ENCODE data around the gene MRM1. TPM values are rescaled to one million over a fixed set of nuclear protein-coding genes. Genes with fewer than 3 reads are reported as not detected.
A peak's percentile ranks its signal among the peaks of the same experiment; 100 is the strongest.

Gene MRM1
- total RNA-seq, 1 donor from 2014 or later: 9.7 TPM

GRCh38 chr17:36592316-36592715, 9.1 kb upstream of the MRM1 start:
- peaks cover 4% of the 10 kb centered on the region for H3K9me3 Mint-ChIP-seq
- peaks cover 27% of the 10 kb centered on the region for H3K4me1 Mint-ChIP-seq (ENCODE audit: unreplicated experiment)
- peak; percentile 73 for DNase-seq (ENCODE audit: extremely low spot score, unreplicated experiment)
- H3K27me3 Mint-ChIP-seq: no peaks in the 10 kb centered on the region
- peak overlapping the region; percentile 99 for H3K27ac Mint-ChIP-seq
- H3K36me3 Mint-ChIP-seq: peaks cover 10% of the 10 kb centered on the region
- peak overlapping the region; percentile 89 for H3K4me3 Mint-ChIP-seq
- no peak for TF ChIP-seq CTCF (conservative IDR thresholded peaks at IDR 0.05)

GRCh38 chr17:36592716-36593321, 8.6 kb upstream of the MRM1 start:
- peak overlapping the region; percentile 89 for H3K4me3 Mint-ChIP-seq
- peak overlapping the region; percentile 99 for H3K27ac Mint-ChIP-seq
- peaks cover 4% of the 10 kb centered on the region for H3K9me3 Mint-ChIP-seq
- no peaks in the 10 kb centered on the region for H3K27me3 Mint-ChIP-seq
- peaks cover 13% of the 10 kb centered on the region for H3K36me3 Mint-ChIP-seq
- peak; percentile 56 for DNase-seq (ENCODE audit: extremely low spot score, unreplicated experiment)
- H3K4me1 Mint-ChIP-seq (ENCODE audit: unreplicated experiment): peaks cover 27% of the 10 kb centered on the region
- no peak for TF ChIP-seq CTCF (conservative IDR thresholded peaks at IDR 0.05)

GRCh38 chr17:36593656-36594316, 7.6 kb upstream of the MRM1 start:
- Mint-ChIP-seq H3K36me3 (peaks cover 13% of the 10 kb centered on the region), H3K9me3 (peaks cover 4% of the 10 kb centered on the region), H3K4me3 (peak overlapping the region; percentile 89), H3K4me1 (ENCODE audit: unreplicated experiment) (peaks cover 27% of the 10 kb centered on the region), H3K27ac (peak overlapping the region; percentile 99), H3K27me3 (no peaks in the 10 kb centered on the region)
- no peak for TF ChIP-seq CTCF (conservative IDR thresholded peaks at IDR 0.05)
- peak; percentile 64 for DNase-seq (ENCODE audit: extremely low spot score, unreplicated experiment)

- Mint-ChIP-seq H3K36me3 (peaks cover 13% of the 10 kb centered on the region), H3K27me3 (no peaks in the 10 kb centered on the region), H3K4me3 (no peak overlapping the region), H3K4me1 (ENCODE audit: unreplicated experiment) (peaks cover 27% of the 10 kb centered on the region), H3K9me3 (peaks cover 4% of the 10 kb centered on the region), H3K27ac (peak overlapping the region; percentile 99)
- no peak for TF ChIP-seq CTCF (conservative IDR thresholded peaks at IDR 0.05)
- DNase-seq (ENCODE audit: extremely low spot score, unreplicated experiment): peak; percentile 54
Observed at GRCh38 chr17:36594626-36595401, 6.6 kb upstream of the MRM1 start.

GRCh38 chr17:36597226-36597625, 4.2 kb upstream of the MRM1 start:
- Mint-ChIP-seq H3K4me3 (peak overlapping the region; percentile 65), H3K27me3 (no peaks in the 10 kb centered on the region), H3K9me3 (peaks cover 4% of the 10 kb centered on the region), H3K4me1 (ENCODE audit: unreplicated experiment) (peaks cover 32% of the 10 kb centered on the region), H3K36me3 (peaks cover 13% of the 10 kb centered on the region), H3K27ac (no peak overlapping the region)
- no peak for TF ChIP-seq CTCF (conservative IDR thresholded peaks at IDR 0.05)
- no peak for DNase-seq (ENCODE audit: extremely low spot score, unreplicated experiment)
